NCI-H128 (cell line): Measurements from ENCODE around the gene FRS3.
A peak's percentile ranks its signal among the peaks of the same experiment; 100 is the strongest.

Experiments used
- DNase-seq: peaks from one replicate; lab custom pipeline; 2025; ENCODE audit not compliant: unreplicated experiment; lab: John Stamatoyannopoulos, UW

Gene FRS3

GRCh38 chr6:41744236-41744787 lies 35.4 kb downstream of the FRS3 start:
- no peak for DNase-seq

- DNase-seq: no peak
Measured at GRCh38 chr6:41743406-41744235, 36.1 kb downstream of the FRS3 start.

GRCh38 chr6:41741625-41742490 lies 37.8 kb downstream of the FRS3 start:
- DNase-seq: no peak

- no peak for DNase-seq
Measured at GRCh38 chr6:41740366-41741162, 39.1 kb downstream of the FRS3 start.

GRCh38 chr6:41739041-41739440 lies 40.7 kb downstream of the FRS3 start:
- DNase-seq: no peak

GRCh38 chr6:41737591-41738130 lies 42.0 kb downstream of the FRS3 start:
- DNase-seq: no peak

GRCh38 chr6:41736800-41737555 lies 42.7 kb downstream of the FRS3 start:
- DNase-seq: no peak

- DNase-seq: no peak
Measured at GRCh38 chr6:41736186-41736733, 43.4 kb downstream of the FRS3 start.

- DNase-seq: peak; percentile 69
Measured at GRCh38 chr6:41735427-41736185, 44.1 kb downstream of the FRS3 start, which contains the start of gene TFEB. Gene TFEB (minus strand): TSS chr6:41735608. CDS start chr6:41691213, 44,395 bp downstream.

- peak; percentile 3 for DNase-seq
Measured at GRCh38 chr6:41734666-41735426, 44.9 kb downstream of the FRS3 start.

GRCh38 chr6:41733707-41734665 lies 45.7 kb downstream of the FRS3 start:
- DNase-seq: peak; percentile 58

GRCh38 chr6:41733360-41733706 lies 46.4 kb downstream of the FRS3 start:
- DNase-seq: no peak

GRCh38 chr6:41732591-41733359 lies 46.9 kb downstream of the FRS3 start:
- DNase-seq: no peak

- no peak for DNase-seq
Measured at GRCh38 chr6:41732149-41732548, 47.6 kb downstream of the FRS3 start.

- no peak for DNase-seq
Measured at GRCh38 chr6:41731561-41732086, 48.1 kb downstream of the FRS3 start.
